AG09319 (cell line): ENCODE results near the gene TTC13.
"Not testable (repeated sequence)": the region's sequence is repeated elsewhere in the genome, so short reads cannot be mapped to it uniquely, and the experiment has no call there.

Experiments
- DNase-seq: peaks from one replicate; pipeline ENCODE4 v3.0.0-alpha.2; 2010; ENCODE audit warnings: low read depth; ENCODE audit errors: extremely low read depth
- CTCF ChIP-seq: IDR thresholded peaks from 2 replicates; pipeline ENCODE4 v1.5.1; 2011; ENCODE audit warnings: low read depth, mild to moderate bottlenecking, inconsistent platforms, low read length, moderate library complexity

Gene TTC13

GRCh38 chr1:230978491-230979388 is at the start of gene TTC13, which contains the start of gene ARV1:
TSS of gene TTC13 (minus strand) at chr1:230978861. CDS start at chr1:230978830, 31 bp downstream.
TSS of gene ARV1 (plus strand) at chr1:230979094. CDS start at chr1:230979106, 12 bp downstream.
- peak; percentile 13 for TF ChIP-seq CTCF
- DNase-seq = peak; percentile 94

GRCh38 chr1:231027971-231028370 is 49.3 kb upstream of the TTC13 start:
- no peak for DNase-seq
- no peak for TF ChIP-seq CTCF

- DNase-seq = no peak
- no peak for TF ChIP-seq CTCF
These were observed 48.7 kb upstream of the TTC13 start for GRCh38 chr1:231027136-231027925.

- no peak for DNase-seq
- TF ChIP-seq CTCF = no peak
These were observed 47.9 kb upstream of the TTC13 start for GRCh38 chr1:231026576-231026975.

- TF ChIP-seq CTCF = no peak
- DNase-seq = no peak
These were observed 44.5 kb upstream of the TTC13 start for GRCh38 chr1:231023150-231023549.

GRCh38 chr1:231022543-231022942 is 43.9 kb upstream of the TTC13 start:
- DNase-seq = not testable (repeated sequence)

- DNase-seq = no peak
These were observed 42.9 kb upstream of the TTC13 start for GRCh38 chr1:231021540-231022031.

More at GRCh38 chr1:231021540-231022031, 42.9 kb upstream of the TTC13 start:
- TF ChIP-seq CTCF = no peak
